Activated T-cell treated with anti-CD3 and anti-CD28 coated beads, Interleukin-2, amount 50 U/mL, for 24 hours (primary cell): Measurements from ENCODE around the gene MAGEL2.
A peak's percentile ranks its signal among the peaks of the same experiment; 100 is the strongest.

Experiments
- DNase-seq: peaks from one replicate; pipeline ENCODE4 v3.0.0-alpha.2; 2020
- H3K27ac Mint-ChIP-seq: 2 replicates; pipeline ENCODE4 v1.8.0; 2020; ENCODE audit warnings: mild to moderate bottlenecking, mixed read lengths
- H3K27me3 Mint-ChIP-seq: 2 replicates; pipeline ENCODE4 v1.8.0; 2020; ENCODE audit warnings: mixed read lengths
- H3K36me3 Mint-ChIP-seq: 2 replicates; pipeline ENCODE4 v1.8.0; 2020; ENCODE audit warnings: low read depth, mixed read lengths
- H3K4me1 Mint-ChIP-seq: 2 replicates; pipeline ENCODE4 v1.8.0; 2020; ENCODE audit warnings: low read depth, mixed read lengths
- H3K4me3 Mint-ChIP-seq: 2 replicates; pipeline ENCODE4 v1.8.0; 2020; ENCODE audit warnings: mild to moderate bottlenecking, moderate library complexity, mixed read lengths
- H3K9me3 Mint-ChIP-seq: 2 replicates; pipeline ENCODE4 v1.8.0; 2020; ENCODE audit warnings: mixed read lengths

Gene MAGEL2

DNA sequence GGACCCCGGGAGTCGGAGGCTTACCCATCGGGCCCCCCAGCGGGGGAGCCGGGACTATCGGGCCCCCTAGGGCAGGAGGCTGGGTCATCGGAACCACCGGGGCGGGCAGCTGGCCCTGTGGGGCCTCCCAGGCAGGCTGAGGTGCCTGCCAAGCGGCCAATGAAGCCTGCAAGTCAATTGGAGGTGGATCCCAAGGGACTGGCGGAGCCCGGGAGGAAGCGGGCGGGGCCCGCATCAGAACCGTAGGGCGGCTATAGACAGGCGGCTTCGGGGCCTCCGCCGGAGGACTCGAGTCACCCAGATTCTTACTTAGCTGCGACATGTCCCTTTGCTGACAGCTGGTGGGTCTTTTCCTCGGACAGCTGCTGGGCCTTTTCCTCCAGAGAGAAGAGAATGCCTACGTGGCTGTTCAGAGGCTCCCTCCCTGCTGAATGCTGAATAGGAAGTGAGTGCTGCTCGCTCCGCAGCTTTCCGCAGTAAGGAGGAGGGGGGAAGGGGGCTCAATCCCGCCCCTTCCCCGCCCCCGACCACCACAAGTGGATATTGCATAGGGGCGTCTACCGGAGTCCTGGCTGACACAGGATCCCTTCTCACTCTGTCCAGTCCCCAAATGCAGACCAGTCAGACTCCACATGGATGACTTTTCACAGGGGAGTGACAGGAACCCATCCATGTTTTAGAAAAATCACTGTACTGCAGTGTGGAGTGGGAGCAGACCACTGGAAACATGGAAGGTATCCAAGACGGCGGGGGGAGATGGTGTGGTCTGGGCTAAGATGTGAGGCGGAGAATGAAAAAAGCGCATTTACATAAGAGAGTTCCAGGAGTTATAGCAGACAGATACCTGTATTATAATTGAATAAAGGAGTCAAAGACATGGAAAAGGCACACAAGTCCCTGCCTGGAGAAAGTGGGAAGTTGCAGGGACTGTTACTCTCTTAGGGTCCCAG, at the start of gene MAGEL2:
TSS of gene MAGEL2 (minus strand) at position 447 of the 950 bp plus-strand sequence. CDS start at position 322, 125 bp downstream.
- Mint-ChIP-seq H3K4me3 (no peak within 1 kb of the TSS), H3K4me1 (no peaks in the 10 kb centered on the region), H3K9me3 (no peaks in the 10 kb centered on the region), H3K27ac (no peak within 1 kb of the TSS), H3K36me3 (no peaks in the 10 kb centered on the region), H3K27me3 (peaks cover 16% of the 10 kb centered on the region)
- no peak for DNase-seq

DNA sequence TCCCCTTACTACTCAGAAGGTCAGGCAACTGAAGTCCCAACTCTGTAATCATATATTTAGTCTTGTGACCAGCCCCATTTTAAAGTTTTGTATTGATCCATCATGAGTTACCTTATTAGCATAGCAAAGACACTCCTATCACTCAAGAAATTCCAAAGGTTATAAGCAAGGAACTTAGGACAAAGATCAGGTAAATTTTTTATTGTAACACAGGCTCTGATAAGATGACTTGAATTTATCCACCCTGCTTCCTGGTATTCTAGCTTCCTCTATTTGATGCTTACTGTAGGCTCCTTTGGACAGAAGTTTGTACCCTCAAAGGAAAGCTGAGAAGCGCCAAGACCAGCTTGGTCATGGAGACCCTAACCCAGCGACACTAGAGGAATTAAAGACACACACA, 47.6 kb upstream of the MAGEL2 start:
- Mint-ChIP-seq H3K27me3 (no peaks in the 10 kb centered on the region), H3K4me1 (no peaks in the 10 kb centered on the region), H3K36me3 (no peaks in the 10 kb centered on the region), H3K9me3 (peaks cover 4% of the 10 kb centered on the region), H3K27ac (no peak overlapping the region), H3K4me3 (no peak overlapping the region)
- no peak for DNase-seq

DNA sequence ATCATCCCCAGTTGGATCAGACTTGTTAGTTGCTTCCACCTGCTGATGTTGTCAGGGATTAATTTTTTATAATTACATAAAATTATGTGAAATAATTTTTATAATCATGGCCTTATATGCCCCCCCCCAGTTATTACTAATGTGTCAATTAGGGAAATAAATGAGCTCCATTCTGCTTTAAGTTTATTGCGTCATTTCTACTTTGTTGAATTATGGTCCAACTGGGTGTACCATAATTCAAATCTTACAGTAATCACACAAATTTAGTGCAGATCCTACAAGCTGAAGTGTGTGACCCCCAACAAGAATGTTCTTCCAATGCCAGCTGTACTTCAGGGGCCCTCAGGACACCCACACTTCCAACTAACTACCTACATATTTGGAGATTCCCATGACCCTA, 46.9 kb upstream of the MAGEL2 start:
- Mint-ChIP-seq H3K36me3 (no peaks in the 10 kb centered on the region), H3K27me3 (no peaks in the 10 kb centered on the region), H3K4me3 (no peak overlapping the region), H3K27ac (no peak overlapping the region), H3K9me3 (peaks cover 4% of the 10 kb centered on the region), H3K4me1 (no peaks in the 10 kb centered on the region)
- no peak for DNase-seq

DNA sequence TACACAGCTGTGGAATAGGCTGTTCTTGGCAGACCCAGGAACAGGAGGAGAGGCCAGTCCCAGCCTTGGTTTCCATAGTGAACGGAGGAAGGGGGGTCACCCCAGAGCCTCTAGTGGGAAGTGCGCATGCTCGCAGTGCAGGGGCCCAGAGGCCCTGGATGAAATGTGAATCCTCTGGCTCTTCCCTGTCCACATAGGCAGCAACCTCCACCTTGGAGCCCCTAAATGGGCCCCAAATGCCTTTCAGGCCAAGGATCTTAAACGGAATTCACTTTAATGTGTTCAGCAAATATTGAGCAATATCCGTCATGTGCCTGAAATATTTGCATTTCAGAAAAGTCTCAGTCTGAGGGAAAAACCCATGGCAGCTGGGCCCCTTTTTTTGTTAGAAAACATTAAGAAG, 42.8 kb upstream of the MAGEL2 start:
- Mint-ChIP-seq H3K4me3 (no peak overlapping the region), H3K36me3 (no peaks in the 10 kb centered on the region), H3K27ac (no peak overlapping the region), H3K27me3 (peaks cover 12% of the 10 kb centered on the region), H3K4me1 (no peaks in the 10 kb centered on the region), H3K9me3 (peaks cover 9% of the 10 kb centered on the region)
- DNase-seq: no peak

DNA sequence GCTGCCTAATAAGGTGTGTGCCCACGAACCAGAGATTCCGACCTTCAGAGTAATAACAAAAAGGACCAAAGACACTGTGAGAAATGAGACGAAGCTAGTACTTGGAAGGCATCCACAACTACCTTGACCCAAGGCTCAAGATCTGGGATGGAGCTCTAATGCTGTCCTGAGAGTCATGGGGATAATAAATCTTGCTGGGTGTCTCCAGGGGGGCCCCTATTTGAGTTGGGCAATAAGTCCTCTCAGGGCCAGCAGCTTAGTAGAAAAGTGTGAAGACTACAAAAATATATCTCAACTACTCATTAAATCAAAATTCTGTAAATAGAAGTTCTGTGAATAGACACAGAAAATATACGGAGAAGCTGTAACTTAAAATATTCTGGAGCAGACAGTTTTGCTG, 42.3 kb upstream of the MAGEL2 start:
- H3K4me1 Mint-ChIP-seq: no peaks in the 10 kb centered on the region
- no peak overlapping the region for H3K27ac Mint-ChIP-seq
- peaks cover 8% of the 10 kb centered on the region for H3K9me3 Mint-ChIP-seq
- no peak for DNase-seq
- peaks cover 12% of the 10 kb centered on the region for H3K27me3 Mint-ChIP-seq
- H3K36me3 Mint-ChIP-seq: no peaks in the 10 kb centered on the region
- no peak overlapping the region for H3K4me3 Mint-ChIP-seq

DNA sequence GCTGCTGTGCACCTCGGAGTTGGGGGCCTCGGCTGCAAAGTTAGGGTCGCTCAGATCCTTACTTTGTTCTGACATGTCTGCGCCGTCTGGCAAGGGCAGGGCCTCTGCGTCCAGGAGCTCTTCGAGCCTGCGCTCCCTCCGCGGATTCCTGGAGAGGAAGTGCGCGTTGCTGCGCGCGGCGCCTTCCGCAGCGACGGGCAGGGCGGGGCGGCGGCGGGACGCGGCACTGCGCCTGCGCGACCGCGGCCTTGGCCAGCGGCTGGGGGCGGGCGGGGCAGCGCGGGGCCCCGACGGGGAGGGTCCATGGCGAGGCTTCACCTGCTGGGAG, 39.4 kb upstream of the MAGEL2 start, which contains the start of gene NDN:
TSS of gene NDN (minus strand) at position 163 of the 328 bp plus-strand sequence. CDS start at position 75, 88 bp downstream.
- peaks cover 12% of the 10 kb centered on the region for H3K27me3 Mint-ChIP-seq
- no peak within 1 kb of the TSS for H3K27ac Mint-ChIP-seq
- peaks cover 6% of the 10 kb centered on the region for H3K9me3 Mint-ChIP-seq
- no peak for DNase-seq
- H3K4me3 Mint-ChIP-seq: peak within 1 kb of the TSS; percentile 25
- no peaks in the 10 kb centered on the region for H3K36me3 Mint-ChIP-seq
- no peaks in the 10 kb centered on the region for H3K4me1 Mint-ChIP-seq

DNA sequence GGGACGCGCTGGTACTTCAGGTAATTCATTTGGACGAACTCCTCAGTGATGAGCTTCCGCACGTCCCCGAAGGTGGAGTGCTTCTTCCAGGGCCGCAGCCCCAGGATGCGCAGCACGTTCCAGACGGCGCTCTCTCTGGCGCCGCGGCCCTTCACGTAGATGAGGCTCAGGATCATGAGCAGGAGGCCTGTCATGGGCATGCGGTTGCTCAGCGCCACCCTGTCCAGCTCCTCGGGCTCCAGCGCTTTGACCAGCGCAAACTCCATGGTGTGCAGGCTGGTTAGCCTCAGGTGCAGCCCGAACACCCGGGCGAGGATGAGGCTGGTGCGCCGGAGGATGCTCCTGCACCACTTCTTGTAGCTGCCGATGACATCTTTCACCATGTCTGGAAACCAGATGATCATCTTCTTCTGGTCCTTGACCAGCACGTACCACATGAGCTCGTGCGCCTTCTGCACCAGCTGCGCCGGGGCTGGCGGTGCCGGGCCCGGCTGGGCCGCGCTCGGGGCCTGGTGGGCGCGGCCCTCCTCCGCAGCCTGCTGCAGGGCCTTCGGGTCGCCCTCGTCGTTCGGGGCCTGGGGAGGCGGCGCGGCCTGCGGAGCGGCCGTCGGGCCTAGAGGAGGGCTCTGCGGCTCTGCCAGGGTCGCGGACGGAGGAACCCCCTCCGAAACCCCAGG, 38.9 kb upstream of the MAGEL2 start:
- peak overlapping the region; percentile 25 for H3K4me3 Mint-ChIP-seq
- H3K4me1 Mint-ChIP-seq: no peaks in the 10 kb centered on the region
- peaks cover 12% of the 10 kb centered on the region for H3K27me3 Mint-ChIP-seq
- H3K9me3 Mint-ChIP-seq: peaks cover 6% of the 10 kb centered on the region
- H3K36me3 Mint-ChIP-seq: no peaks in the 10 kb centered on the region
- no peak for DNase-seq
- no peak overlapping the region for H3K27ac Mint-ChIP-seq

DNA sequence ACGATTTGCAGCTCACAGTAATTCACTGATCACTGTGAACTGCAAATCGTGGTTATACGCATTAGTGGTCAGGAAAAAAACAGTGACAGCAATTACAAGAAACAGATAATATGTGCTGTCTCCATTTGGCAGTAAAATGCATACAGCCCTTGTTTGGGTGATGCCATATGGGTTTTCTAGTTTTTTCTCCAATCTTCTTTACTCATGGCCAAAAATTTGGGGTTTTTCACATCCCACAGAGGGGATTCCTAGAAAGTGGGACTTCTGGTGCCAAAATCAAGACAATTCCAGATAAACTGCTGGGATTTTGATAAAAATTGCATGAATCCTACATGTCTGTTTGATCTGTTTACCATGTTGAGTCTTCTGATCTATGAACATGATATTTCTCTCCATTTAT, 23.8 kb upstream of the MAGEL2 start:
- Mint-ChIP-seq H3K27ac (no peak overlapping the region), H3K4me1 (no peaks in the 10 kb centered on the region), H3K27me3 (no peaks in the 10 kb centered on the region), H3K36me3 (no peaks in the 10 kb centered on the region), H3K9me3 (no peaks in the 10 kb centered on the region), H3K4me3 (no peak overlapping the region)
- DNase-seq: no peak

DNA sequence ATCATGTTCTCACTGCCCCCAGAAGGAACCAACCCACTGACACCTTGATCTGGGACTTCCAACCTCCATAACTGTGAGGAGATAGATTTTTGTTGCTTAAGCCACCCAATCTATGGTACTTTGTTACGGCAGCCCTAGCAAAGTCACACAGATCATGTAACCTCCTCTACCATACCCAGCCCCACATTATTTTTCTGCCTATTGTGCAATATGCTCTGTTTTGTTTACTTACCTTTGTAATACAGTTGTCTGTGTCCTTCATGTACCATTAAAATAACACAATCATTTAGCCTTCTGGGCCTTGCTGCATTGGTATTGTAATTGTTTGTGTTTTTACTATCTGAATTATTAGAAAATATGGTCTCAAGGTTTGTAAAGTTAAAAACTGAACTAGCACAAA, 23.3 kb upstream of the MAGEL2 start:
- Mint-ChIP-seq H3K4me3 (no peak overlapping the region), H3K9me3 (no peaks in the 10 kb centered on the region), H3K27ac (no peak overlapping the region), H3K4me1 (no peaks in the 10 kb centered on the region), H3K36me3 (no peaks in the 10 kb centered on the region), H3K27me3 (no peaks in the 10 kb centered on the region)
- no peak for DNase-seq

DNA sequence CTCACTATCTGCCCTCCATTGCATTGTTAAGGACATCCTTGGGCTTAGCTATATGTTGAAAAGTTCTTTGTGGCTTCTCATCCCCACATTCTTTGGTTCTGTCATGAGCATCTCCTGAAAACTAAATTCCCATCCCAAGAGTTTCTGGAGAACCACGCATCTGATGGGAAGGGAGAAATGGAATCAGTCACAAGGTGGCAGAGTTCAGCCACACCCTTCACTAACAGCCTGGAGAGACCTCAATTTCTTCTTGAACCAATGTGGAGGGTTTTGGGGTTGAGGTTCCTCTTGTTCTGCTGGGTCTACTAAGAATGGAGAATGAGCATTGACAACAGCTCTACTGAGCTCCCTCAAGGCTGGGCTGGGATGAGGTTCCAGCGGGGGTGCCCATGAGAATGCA, 15.6 kb upstream of the MAGEL2 start:
- Mint-ChIP-seq H3K9me3 (no peaks in the 10 kb centered on the region), H3K4me1 (no peaks in the 10 kb centered on the region), H3K27ac (no peak overlapping the region), H3K36me3 (no peaks in the 10 kb centered on the region), H3K27me3 (no peaks in the 10 kb centered on the region), H3K4me3 (no peak overlapping the region)
- no peak for DNase-seq

DNA sequence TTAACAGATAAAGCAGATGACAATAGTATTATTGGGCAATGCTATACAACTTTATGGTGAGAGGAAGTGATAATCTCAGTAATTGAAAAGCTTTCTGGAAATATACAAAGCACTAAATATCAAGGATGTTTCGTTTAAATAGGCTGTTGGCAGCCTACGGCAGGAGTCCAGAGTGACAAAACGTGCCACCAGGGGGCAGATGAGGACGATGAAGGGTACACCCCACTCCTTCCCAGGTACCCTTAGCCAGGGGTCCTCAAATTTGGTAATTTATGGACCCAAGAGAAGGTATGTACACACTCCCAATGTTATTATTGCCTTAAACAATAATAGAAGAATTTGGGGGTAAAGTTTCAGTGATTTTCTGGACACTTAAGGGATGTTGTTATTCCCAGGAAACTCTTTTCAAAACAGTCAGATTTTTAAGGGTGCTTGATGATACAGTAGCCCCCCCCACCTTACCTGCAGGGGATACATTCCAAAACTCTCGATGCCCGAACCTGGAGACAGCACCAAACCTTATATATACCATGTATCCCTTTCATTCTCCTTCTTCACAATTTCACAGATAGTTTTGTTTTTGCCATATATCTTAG, 1.4 kb upstream of the MAGEL2 start:
- no peak for DNase-seq
- no peaks in the 10 kb centered on the region for H3K9me3 Mint-ChIP-seq
- H3K27ac Mint-ChIP-seq: no peak overlapping the region
- H3K4me3 Mint-ChIP-seq: no peak overlapping the region
- no peaks in the 10 kb centered on the region for H3K36me3 Mint-ChIP-seq
- H3K4me1 Mint-ChIP-seq: no peaks in the 10 kb centered on the region
- peaks cover 11% of the 10 kb centered on the region for H3K27me3 Mint-ChIP-seq

DNA sequence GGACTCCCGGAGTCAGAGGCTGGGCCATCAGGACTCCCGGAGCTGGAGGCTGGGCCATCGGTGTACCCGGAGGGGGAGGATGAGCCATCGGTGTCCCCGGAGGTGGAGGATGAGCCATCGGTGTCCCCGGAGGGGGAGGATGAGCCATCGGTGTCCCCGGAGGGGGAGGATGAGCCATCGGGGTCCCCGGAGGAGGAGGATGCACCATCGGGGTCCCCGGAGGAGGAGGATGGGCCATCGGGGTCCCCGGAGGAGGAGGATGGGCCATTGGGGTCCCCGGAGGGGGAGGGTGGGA, 719 bp downstream of the MAGEL2 start:
- no peaks in the 10 kb centered on the region for H3K4me1 Mint-ChIP-seq
- H3K27me3 Mint-ChIP-seq: peaks cover 16% of the 10 kb centered on the region
- no peak for DNase-seq
- no peaks in the 10 kb centered on the region for H3K9me3 Mint-ChIP-seq
- H3K4me3 Mint-ChIP-seq: no peak overlapping the region
- no peaks in the 10 kb centered on the region for H3K36me3 Mint-ChIP-seq
- H3K27ac Mint-ChIP-seq: no peak overlapping the region

DNA sequence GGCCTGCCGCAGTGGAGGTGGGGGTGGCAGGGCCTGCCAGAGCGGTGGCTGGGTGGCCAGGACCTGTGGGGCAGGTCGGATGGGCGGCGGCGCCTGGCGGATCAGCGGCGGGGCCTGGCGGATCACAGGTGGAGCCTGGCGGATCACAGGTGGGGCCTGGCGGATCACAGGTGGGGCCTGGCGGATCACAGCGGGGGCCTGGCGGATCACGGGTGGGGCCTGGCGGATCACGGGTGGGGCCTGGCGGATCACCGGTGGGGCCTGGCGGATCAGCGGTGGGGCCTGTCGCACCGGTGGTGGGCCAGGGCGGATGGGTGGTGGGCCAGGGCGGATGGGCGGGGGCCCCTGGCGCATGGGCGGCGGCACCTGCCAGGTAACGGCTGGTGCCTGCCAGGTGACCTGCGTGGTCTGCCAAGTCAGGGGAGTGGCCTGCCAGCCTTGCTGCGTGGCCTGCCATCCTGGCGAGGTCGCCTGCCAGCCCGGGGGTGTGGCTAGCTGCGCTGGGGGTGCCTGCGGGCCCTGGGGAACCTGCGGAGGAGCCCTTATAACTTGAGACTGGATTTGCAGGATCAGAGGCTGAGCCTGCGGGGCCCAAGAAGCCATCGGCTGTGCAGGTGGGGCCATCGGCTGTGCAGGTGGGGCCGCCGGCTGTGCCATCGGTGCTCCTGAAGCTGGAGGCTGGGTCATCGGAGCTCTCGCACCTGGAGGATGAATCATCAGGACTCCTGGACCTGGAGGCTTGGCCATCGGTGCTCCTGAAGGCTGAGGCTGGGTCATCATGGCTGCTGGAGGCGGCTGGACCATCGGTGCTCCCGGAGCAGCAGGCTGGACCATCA, 1.3 kb downstream of the MAGEL2 start:
- Mint-ChIP-seq H3K4me3 (no peak overlapping the region), H3K27me3 (peaks cover 16% of the 10 kb centered on the region), H3K27ac (no peak overlapping the region), H3K9me3 (no peaks in the 10 kb centered on the region), H3K36me3 (no peaks in the 10 kb centered on the region), H3K4me1 (no peaks in the 10 kb centered on the region)
- no peak for DNase-seq

DNA sequence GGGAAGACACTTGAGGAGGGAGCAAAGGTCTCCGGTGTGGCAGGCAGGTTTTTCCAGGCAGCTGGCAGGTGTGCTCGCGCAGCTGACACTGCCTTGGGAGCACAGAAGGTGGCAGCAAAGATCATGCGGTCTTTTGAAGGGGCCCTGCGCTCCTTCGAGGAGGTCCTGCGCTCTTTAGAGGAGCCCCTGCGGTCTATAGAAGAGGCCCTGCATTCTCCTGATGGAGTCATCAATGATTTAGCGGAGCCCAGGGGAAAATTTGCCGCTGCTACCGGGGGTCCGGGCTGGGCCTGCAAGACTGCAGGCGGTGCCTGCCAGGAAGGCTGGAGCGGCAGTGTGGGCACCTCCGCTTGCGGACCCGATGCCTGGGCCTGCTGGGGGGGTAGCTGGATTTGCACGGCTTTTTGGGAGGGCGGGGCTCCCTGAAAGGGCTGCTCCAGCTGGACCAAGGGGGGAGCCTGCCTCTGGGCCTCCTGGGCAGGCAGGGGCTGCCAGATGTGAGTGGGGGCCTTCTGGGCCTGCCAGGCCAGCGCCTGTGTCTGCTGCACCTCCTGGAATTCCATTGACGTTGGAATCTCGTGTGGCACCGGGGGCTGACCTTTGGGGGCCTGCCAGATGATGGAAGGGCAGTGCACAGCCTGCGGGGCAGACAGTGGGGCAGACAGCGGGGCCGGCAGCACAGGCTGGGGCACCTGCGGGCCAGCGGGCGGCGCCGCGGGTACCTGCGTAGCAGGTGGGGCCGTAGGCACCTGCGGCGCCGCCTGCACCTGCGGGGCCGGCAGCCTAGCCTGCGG, 2.1 kb downstream of the MAGEL2 start:
- no peaks in the 10 kb centered on the region for H3K4me1 Mint-ChIP-seq
- H3K4me3 Mint-ChIP-seq: no peak overlapping the region
- H3K9me3 Mint-ChIP-seq: no peaks in the 10 kb centered on the region
- H3K27me3 Mint-ChIP-seq: peaks cover 16% of the 10 kb centered on the region
- no peak overlapping the region for H3K27ac Mint-ChIP-seq
- H3K36me3 Mint-ChIP-seq: no peaks in the 10 kb centered on the region
- no peak for DNase-seq
